Esophagus mucosa (tissue), 1 donor: ENCODE results near the gene KLC4. TPM values are rescaled to one million over a fixed set of nuclear protein-coding genes. Genes with fewer than 3 reads are reported as not detected.
A peak's percentile ranks its signal among the peaks of the same experiment; 100 is the strongest.
"Not testable (repeated sequence)": the region's sequence is repeated elsewhere in the genome, so short reads cannot be mapped to it uniquely, and the experiment has no call there.

Experiments used
- ATAC-seq: fragments of 200-7000 bp; cut with Tn5 transposase; one replicate; pipeline ENCODE4 v1.9.1; 2020
- total RNA-seq: library from RNA; stranded (reverse); gene quantifications from one replicate; pipeline ENCODE4 v1.2.4, GENCODE V29; 2023
- donor health status: DM: yes; HTN: yes; CAD: no.

Gene KLC4
- total RNA-seq, 1 donor from 2014 or later = 7.5 TPM

- peak; percentile 56 for ATAC-seq
These were observed 34.2 kb downstream of the KLC4 start for GRCh38 chr6:43093436-43094289.

- ATAC-seq = no peak
These were observed 36.5 kb downstream of the KLC4 start for GRCh38 chr6:43095939-43096338.

DNA sequence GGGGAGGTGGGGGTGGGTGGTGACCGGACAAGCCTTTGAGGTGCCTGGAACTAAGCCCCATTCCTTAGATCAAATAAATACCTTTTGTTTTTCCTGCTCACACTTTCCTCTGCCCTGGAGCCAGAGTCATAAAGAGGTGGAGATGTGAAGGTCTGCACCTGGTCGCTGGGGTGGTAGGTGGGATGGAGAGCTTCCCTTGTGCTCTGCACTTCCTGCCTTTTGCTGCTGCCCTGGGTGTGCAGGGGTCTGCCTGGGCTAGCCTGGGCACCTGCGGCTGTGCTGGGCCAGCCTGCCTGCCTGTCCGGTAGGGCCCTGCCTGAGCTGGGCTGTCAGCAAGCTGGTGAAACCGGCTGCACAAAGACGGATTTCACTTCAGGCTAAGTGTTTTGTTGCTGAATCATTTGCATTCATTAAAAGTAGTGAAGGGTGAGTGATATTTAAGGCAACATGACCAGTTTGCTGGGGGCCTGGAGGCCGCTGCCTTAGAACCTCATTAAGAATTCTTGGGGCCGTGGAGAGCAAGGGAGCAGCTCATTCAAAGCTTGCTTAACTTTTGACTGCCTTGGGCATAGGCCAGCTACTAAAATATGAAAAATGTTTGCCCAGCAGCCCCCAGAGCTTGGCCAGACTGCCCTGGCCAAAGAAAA, 37.1 kb downstream of the KLC4 start:
- ATAC-seq = peak; percentile 92

DNA sequence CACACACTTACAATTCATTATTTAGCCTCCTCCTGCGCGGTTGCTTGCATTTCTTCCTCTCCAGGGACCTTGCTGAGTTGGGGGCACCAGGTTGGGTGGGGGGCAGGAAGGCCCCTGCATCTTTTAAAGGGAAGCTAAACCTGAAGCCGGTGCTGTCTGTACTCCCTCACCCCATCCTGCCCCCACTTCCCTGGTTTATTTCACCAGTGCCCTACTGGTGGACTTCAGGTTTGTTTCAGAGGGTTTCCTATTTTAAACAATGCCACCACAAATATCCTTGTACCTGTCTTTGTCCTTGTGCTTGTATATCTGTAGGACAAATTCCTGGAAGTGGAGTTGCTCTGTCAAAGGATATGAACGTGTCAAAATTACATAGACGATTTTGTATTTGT, 37.7 kb downstream of the KLC4 start:
- ATAC-seq = no peak

DNA sequence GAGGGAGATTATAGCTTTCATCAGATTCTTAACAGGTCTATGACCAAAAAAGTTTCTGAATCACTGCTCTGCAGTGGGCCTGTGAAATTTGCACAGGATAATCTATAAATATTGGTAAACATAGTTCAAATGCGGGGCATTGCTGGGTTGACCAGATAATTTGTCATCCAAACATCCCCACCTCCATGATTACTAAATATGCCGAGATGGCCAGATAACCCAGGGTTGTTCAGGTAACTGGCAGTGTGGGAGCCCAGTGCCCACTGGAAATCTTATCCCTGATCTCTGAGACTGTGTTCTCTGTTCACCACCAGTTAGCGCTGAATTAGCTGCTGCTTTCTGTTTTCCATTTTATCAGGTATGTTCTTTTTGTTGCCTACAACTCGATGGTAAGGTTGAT, 38.1 kb downstream of the KLC4 start:
- ATAC-seq = no peak

DNA sequence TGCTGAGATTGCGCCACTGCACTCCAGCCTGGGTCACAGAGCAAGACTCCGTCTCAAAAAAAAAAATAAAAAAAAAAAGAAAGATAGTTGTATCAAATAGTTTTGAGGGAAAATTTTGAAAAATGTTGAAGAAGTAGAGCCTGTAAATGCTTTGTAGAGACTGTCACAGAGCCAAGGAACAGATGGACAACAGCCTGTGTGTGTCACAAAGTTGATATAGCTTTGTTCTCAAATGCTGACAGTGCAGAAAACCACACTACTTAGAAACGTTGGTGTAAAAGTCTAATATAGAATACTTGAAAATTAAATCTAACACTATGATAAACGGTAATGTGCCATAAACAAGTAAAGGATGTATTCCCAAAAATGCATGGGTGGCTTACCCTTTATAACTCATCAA, 42.1 kb downstream of the KLC4 start:
- no peak for ATAC-seq

GRCh38 chr6:43103253-43103876, 43.9 kb downstream of the KLC4 start:
- peak; percentile 52 for ATAC-seq

DNA sequence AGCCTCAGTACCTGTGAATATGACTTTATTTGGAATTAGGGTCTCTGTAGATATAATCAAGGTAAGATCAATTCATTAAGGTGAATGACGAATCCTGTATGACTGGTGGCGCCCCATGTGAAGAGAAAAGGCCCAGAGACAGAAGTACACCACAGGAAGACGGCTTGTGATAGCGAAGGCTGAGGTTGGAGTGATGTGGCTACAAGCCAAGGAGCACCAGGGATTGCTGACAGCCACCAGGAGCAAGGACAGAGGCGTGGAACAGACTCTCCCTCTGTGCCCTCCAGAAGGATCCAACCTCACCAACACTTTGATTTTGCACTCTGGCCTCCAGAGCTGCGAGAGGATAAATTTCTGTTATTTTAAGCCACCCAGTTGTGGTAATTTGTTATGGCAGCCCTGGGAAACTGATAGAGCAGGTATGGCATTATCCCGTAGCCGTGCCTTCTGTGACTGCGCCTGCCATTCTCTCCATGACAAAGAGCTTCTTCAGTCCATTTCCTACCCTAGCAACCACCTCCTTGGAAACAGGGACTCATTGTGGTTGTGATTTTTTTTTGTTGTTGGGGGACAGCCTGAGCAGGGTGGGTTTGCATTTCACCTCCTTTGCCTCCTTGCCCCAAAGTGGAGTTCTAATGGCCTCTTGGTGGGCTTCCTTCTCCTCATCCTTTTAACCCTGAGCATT, 46.2 kb downstream of the KLC4 start:
- no peak for ATAC-seq

- no peak for ATAC-seq
These were observed 48.1 kb downstream of the KLC4 start for GRCh38 chr6:43107344-43108062.

GRCh38 chr6:43113431-43114260, 54.2 kb downstream of the KLC4 start:
- ATAC-seq = peak; percentile 64

GRCh38 chr6:43115365-43115764, 55.9 kb downstream of the KLC4 start:
- ATAC-seq = peak; percentile 65

DNA sequence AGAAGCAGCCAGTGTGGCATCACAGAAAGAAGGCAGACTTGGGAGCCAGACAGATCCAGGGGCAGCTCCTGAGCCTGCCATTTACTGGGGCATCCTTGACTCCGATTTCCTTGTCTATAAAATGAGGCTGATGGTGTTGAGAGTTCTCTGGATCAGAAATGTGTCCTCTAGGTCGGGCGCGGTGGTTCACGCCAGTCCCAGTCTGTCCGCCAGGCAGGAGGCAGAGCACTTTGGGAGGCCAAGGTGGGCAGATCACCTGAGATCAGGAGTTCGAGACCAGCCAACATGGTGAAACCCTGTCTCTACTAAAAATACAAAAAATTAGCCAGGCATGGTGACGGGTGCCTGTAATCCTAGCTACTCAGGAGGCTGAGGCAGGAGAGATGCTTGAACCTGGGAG, 58.0 kb downstream of the KLC4 start:
- ATAC-seq = not testable (repeated sequence)

- ATAC-seq = no peak
These were observed 60.1 kb downstream of the KLC4 start for GRCh38 chr6:43119482-43119881.

GRCh38 chr6:43120101-43120763, 60.8 kb downstream of the KLC4 start:
- ATAC-seq = no peak

GRCh38 chr6:43120944-43121913, 61.8 kb downstream of the KLC4 start:
- ATAC-seq = peak; percentile 81

DNA sequence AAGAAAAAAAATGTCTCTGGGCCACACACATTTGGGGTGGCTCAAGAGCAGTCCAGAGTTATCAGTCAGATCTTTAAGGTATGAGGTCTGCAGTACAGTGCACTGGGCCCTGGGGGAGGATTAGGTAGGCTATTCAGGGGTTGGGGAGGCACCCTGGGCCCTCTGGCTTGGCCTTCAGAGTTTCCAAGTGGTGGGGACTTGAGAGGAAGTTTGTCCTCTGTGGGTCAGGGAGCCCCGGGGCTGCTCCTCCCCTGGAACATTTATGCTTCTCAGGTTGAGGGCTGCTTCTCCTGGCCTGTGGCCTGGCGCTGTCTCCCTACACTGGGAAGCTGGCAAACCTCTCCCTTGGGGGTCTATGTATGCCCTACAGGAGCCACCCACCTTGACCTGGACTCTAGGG, 62.7 kb downstream of the KLC4 start:
- ATAC-seq = no peak

GRCh38 chr6:43123461-43124314, 64.3 kb downstream of the KLC4 start:
- ATAC-seq = no peak

- no peak for ATAC-seq
These were observed 65.0 kb downstream of the KLC4 start for GRCh38 chr6:43124481-43124880.
